Stimulated activated CD8-positive, alpha-beta memory T cell treated with anti-CD3 and anti-CD28 coated beads, Interleukin-12 subunit alpha, Interleukin-12 subunit beta, amount 100 ng/mL, for 24 hours (primary cell): ENCODE measurements around the gene YIF1A.

Experiments
- DNase-seq: peaks from one replicate; pipeline ENCODE4 v3.0.0-alpha.2; 2020; ENCODE audit errors: extremely low read depth

YIF1A gene

GRCh38 chr11:66247295-66247694, 41.6 kb downstream of the YIF1A start:
- DNase-seq, result no peak

DNA sequence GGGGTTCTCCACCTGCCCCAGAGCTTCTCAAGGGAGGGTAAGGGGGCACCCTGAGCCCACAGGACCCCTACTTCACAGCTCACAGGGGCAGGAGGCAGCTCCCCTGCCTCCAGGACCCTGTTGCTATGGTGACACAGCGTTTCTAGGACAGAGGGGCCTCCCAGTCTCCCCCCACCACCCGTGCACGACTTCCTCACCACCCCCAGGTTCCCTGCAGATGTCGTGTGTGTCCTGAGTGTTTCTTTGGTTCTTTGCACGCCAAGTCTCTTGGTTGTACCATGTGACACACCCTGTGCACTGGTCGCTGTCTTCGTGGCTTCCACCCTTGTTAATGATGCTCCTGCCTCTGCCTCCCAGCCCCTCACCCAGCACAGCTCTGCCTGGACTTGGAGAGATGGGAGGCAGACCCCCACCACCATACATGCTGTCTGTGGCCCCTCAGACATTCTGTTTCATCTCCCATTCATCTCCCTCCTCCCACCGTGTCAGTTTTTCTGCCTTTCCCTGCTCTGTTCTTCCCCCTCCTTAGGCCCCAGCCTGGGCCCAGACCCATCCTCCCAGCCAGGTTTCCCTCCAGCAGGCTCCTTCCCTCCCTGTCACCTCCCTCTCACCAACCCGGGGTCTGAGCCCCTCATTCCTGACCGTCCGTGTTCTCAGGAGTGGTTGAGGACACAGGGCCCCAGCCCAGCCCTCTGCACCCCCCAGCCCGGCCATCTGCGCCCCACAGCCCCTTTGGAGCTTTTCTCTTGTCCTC, 45.0 kb downstream of the YIF1A start:
- no peak for DNase-seq

DNA sequence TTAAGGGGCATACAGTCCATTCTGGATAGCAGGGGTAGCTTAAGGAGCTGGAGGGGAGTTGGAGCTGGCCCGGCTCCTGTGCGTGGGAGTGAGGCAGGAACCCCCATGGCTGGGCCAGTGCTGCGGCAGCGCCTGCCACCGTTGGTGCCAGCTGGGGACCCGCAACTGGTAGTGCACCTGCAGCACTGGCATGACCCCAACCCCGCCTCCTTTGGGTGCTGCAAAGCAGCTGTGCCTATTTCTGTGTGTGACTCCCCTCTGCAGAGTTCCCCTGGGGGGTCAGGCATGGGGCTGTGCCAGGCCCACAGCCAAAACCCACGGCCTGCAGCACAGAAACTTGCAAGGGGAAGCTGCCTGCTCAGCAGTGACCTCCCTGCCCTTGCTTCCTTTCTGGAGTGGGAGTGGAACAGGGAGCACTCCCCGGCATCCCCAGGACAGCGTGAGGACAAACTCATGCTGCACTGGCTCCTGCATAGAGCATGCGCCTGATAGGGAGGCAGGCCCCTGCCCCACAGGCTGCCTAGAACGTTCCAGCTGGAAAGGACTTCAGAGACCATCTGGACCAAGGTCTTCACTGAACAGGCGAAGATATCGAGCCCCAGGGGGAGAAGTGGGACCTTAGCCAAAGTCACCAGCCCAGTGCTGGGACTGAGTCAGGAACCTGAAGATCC, 46.7 kb downstream of the YIF1A start:
- no peak for DNase-seq

DNA sequence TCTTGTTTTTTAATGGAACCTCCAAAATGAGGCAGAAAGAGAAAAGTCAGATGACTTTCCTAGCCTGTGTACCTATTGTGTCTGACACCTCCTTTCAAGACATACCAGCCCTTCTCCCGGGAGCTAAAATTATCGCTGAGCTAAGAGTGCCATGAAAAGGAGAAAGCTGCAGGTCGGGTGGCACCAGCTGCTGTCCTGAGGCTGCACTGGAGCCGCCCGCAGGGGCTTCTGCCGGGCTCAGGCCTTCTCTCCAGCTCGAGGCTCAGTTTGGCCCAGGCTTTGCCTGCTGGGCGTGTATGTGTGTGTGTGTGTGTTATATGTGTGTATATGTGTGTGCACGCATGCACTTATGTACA, 48.2 kb downstream of the YIF1A start:
- no peak for DNase-seq

DNA sequence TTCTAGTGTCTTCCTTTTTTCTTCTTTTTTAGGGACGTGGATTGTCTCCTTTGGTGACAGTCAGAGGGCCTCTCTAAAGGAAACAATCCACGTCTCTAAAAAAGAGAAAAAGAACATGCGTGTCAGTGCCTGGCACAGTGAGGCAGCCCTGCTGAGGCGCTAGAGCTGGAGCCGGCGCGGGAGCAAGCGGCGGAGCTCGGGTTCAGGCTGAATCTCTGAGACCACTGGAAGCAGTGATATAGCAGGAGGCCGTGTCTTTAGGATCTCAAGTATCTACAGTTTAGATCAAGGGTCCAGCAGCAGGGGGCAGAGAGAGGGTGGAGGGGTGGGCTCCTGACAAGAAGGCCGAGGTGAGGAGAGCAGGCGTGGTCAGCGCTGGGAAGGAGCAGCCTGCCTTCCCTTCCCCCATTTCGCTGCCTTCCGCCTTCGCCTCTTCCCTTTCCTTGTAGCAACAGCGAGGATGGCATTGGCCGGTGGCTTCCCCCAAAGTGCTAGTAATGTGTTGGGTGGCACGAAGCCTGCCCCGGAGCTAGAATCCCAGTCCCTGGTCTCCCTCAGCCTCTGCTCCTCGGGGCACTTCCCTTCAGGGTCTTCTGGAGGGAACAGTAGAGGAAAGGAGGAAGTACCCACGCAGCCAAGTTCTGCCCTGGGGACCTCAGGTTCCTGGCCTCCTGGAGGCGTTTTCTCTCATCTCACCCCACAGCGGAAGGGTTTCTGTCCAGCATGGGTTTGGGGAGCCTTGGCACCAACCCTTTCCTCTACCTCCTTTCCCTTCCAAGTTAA, 48.8 kb downstream of the YIF1A start:
- DNase-seq, result no peak

- DNase-seq, result no peak
Measured at GRCh38 chr11:66239511-66239910, 49.4 kb downstream of the YIF1A start.

DNA sequence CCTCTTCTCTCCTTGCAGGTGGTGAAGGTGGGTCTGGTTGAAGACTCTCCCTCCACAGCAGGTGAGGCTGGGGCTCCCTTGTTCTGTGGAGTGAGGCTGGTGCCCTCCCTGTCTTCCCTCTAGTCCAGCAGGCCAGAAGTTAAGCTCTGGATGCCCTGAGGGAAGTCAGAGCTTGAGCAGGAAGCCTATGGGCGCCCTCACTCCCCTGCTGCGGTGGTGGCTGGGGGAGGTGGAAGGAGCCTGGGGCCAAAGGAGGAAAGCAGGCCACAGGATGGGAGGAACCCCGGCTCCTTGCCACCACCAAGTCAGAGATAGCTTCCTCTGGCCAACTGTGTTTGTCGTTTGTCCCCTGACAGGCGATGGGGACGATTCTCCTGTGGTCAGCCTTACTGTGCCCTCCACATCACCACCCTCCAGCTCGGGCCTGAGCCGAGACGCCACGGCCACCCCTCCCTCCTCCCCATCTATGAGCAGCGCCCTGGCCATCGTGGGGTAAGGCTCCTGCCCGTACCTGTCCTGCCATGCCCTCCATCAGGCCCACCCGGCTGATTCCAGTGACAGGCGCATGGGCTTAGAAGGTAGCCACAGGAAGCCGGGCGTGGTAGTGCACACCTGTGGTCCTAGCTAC, 50.0 kb downstream of the YIF1A start:
- DNase-seq, result no peak

DNA sequence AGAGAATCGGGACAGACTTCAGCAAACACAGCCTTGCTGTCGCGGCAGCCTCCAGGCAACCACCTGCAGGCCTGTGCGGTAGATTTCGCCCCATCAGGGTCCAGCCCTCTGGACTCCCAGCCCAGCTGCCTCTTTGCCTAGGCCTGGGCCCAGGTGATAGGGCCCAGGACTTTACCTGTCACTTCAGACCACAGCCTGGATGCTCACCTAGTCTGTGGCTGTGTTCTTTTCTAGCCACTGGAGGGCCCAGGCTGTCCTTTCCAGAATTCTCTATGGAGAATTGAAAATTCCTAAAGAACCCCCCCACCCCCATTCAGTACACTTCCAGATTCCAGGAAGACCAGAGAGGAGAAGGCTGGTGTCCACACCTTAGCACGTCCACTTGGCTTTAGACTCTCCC, 51.1 kb downstream of the YIF1A start:
- DNase-seq, result no peak

- no peak for DNase-seq
Measured at GRCh38 chr11:66235141-66235540, 53.8 kb downstream of the YIF1A start.
